Astrocyte (in vitro differentiated cells and primary cell): Measurements from ENCODE around the gene CDKN2AIP. TPM values are rescaled to one million over a fixed set of nuclear protein-coding genes. Genes with fewer than 3 reads are reported as not detected.

Source experiments
- DNase-seq: peaks from one replicate; pipeline ENCODE4 v3.0.0-alpha.2; 2010; ENCODE audit warnings: low read depth
- FAIRE-seq: peaks from 2 replicates; lab custom pipeline; 2011; peaks lifted over from hg19 to GRCh38; lab: Jason Lieb, UNC
- H2AFZ ChIP-seq: 2 replicates; pipeline ENCODE4 v1.6.0; 2012; ENCODE audit warnings: low read depth, low read length, inconsistent platforms
- H3K27ac ChIP-seq: 2 replicates; pipeline ENCODE4 v1.5.1; 2011; ENCODE audit warnings: low read depth, low read length, inconsistent platforms
- H3K27me3 ChIP-seq: 2 replicates; pipeline ENCODE4 v1.6.0; 2011; ENCODE audit warnings: low read length, inconsistent platforms; ENCODE audit not compliant: insufficient read depth
- H3K36me3 ChIP-seq: 2 replicates; pipeline ENCODE4 v1.5.1; 2011; ENCODE audit warnings: low read length, inconsistent platforms; ENCODE audit not compliant: insufficient read depth
- H3K4me1 ChIP-seq: 2 replicates; pipeline ENCODE4 v1.5.1; 2011; ENCODE audit warnings: low read length, inconsistent platforms; ENCODE audit not compliant: insufficient read depth
- H3K4me2 ChIP-seq: 2 replicates; pipeline ENCODE4 v1.6.0; 2012; ENCODE audit warnings: low read length, inconsistent platforms
- H3K4me3 ChIP-seq: 2 replicates; pipeline ENCODE4 v1.5.1; 2011; ENCODE audit warnings: low read depth, mild to moderate bottlenecking, low read length, inconsistent platforms; ENCODE audit not compliant: insufficient read depth
- H3K79me2 ChIP-seq: 2 replicates; pipeline ENCODE4 v1.6.0; 2012; ENCODE audit warnings: mild to moderate bottlenecking, low read length, inconsistent platforms; ENCODE audit not compliant: insufficient read depth
- H3K9ac ChIP-seq: 2 replicates; pipeline ENCODE4 v1.6.0; 2012; ENCODE audit warnings: mild to moderate bottlenecking, low read length, inconsistent platforms
- H3K9me3 ChIP-seq: 2 replicates; pipeline ENCODE4 v1.5.1; 2012; ENCODE audit warnings: low read depth, mild to moderate bottlenecking, low read length, inconsistent platforms; ENCODE audit not compliant: insufficient read depth
- H4K20me1 ChIP-seq: 2 replicates; pipeline ENCODE4 v1.6.0; 2012; ENCODE audit warnings: low read length, inconsistent platforms; ENCODE audit not compliant: insufficient read depth
- H3K27ac Mint-ChIP-seq: one replicate; pipeline ENCODE4 v1.8.0; 2021; ENCODE audit warnings: mild to moderate bottlenecking, mixed read lengths; ENCODE audit not compliant: unreplicated experiment
- H3K27me3 Mint-ChIP-seq: one replicate; pipeline ENCODE4 v1.8.0; 2021; ENCODE audit warnings: low read depth, mixed read lengths; ENCODE audit not compliant: unreplicated experiment
- H3K36me3 Mint-ChIP-seq: one replicate; pipeline ENCODE4 v1.8.0; 2021; ENCODE audit warnings: low read depth, mixed read lengths; ENCODE audit not compliant: unreplicated experiment
- H3K4me1 Mint-ChIP-seq: one replicate; pipeline ENCODE4 v1.8.0; 2021; ENCODE audit warnings: low read depth, mixed read lengths; ENCODE audit not compliant: unreplicated experiment
- H3K4me3 Mint-ChIP-seq: one replicate; pipeline ENCODE4 v1.8.0; 2021; ENCODE audit warnings: mild to moderate bottlenecking, moderate library complexity, mixed read lengths; ENCODE audit not compliant: unreplicated experiment
- H3K9me3 Mint-ChIP-seq: one replicate; pipeline ENCODE4 v1.8.0; 2021; ENCODE audit warnings: mild to moderate bottlenecking, mixed read lengths; ENCODE audit not compliant: unreplicated experiment
- CTCF ChIP-seq: IDR thresholded peaks from 2 replicates; pipeline ENCODE4 v1.5.1; 2011; ENCODE audit warnings: low read depth, mild to moderate bottlenecking, inconsistent platforms, low read length, moderate library complexity; ENCODE audit not compliant: insufficient read depth
- EZH2 ChIP-seq: IDR thresholded peaks from 2 replicates; pipeline ENCODE4 v1.6.1; 2012; ENCODE audit warnings: mild to moderate bottlenecking, low read length, inconsistent platforms; ENCODE audit not compliant: insufficient read depth
- total RNA-seq: library from RNA; stranded (reverse); gene quantifications from 2 replicates; pipeline ENCODE4 v1.2.1, GENCODE V29; 2021

Gene CDKN2AIP
- total RNA-seq, 1 donor from 2014 or later, result 11.6 TPM

GRCh38 chr4:183396227-183396637 lies 48.2 kb upstream of the CDKN2AIP start:
- Mint-ChIP-seq H3K4me1 (peaks cover 2% of the 10 kb centered on the region), H3K27me3 (peaks cover 14% of the 10 kb centered on the region), H3K27ac (no peak overlapping the region), H3K4me3 (no peak overlapping the region), H3K36me3 (no peaks in the 10 kb centered on the region), H3K9me3 (no peaks in the 10 kb centered on the region)
- no peak overlapping the region for H3K27ac ChIP-seq
- H3K4me1 ChIP-seq, result peaks cover 7% of the 10 kb centered on the region
- no peaks in the 10 kb centered on the region for H3K36me3 ChIP-seq
- DNase-seq, result no peak
- H3K9ac ChIP-seq, result no peak overlapping the region
- no peak overlapping the region for H3K4me2 ChIP-seq
- no peak for TF ChIP-seq EZH2
- TF ChIP-seq CTCF, result no peak
- H3K4me3 ChIP-seq, result no peak overlapping the region
- no peaks in the 10 kb centered on the region for H4K20me1 ChIP-seq
- no peak for FAIRE-seq
- no peak overlapping the region for H2AFZ ChIP-seq
- peaks cover 4% of the 10 kb centered on the region for H3K27me3 ChIP-seq
- H3K9me3 ChIP-seq, result no peaks in the 10 kb centered on the region
- no peaks in the 10 kb centered on the region for H3K79me2 ChIP-seq

- Histone ChIP-seq H3K9me3 (no peaks in the 10 kb centered on the region), H3K4me1 (peaks cover 11% of the 10 kb centered on the region), H3K27ac (no peak overlapping the region), H3K4me2 (peak overlapping the region; percentile 93), H4K20me1 (no peaks in the 10 kb centered on the region), H2AFZ (peak overlapping the region; percentile 93), H3K36me3 (no peaks in the 10 kb centered on the region), H3K27me3 (peaks cover 4% of the 10 kb centered on the region), H3K4me3 (peak overlapping the region; percentile 57), H3K79me2 (no peaks in the 10 kb centered on the region), H3K9ac (peak overlapping the region; percentile 80)
- no peak overlapping the region for H3K27ac Mint-ChIP-seq
- TF ChIP-seq CTCF, result no peak
- peaks cover 2% of the 10 kb centered on the region for H3K4me1 Mint-ChIP-seq
- H3K36me3 Mint-ChIP-seq, result no peaks in the 10 kb centered on the region
- no peak overlapping the region for H3K4me3 Mint-ChIP-seq
- DNase-seq (no peak), FAIRE-seq (no peak)
- H3K27me3 Mint-ChIP-seq, result peaks cover 18% of the 10 kb centered on the region
- no peaks in the 10 kb centered on the region for H3K9me3 Mint-ChIP-seq
These were observed 46.6 kb upstream of the CDKN2AIP start for GRCh38 chr4:183397741-183398297.
